SU-DHL-6 (cell line): Measurements from ENCODE around the gene CD34.

Source experiments
- H2AFZ ChIP-seq: fragments of 200-600 bp; sonication (generic); 2 replicates; pipeline ENCODE4 v1.6.1; 2014; ENCODE audit warnings: low read depth, mild to moderate bottlenecking, moderate library complexity, mixed read lengths, antibody characterized with exemption, low read length; ENCODE audit not compliant: severe bottlenecking
- H3F3A ChIP-seq: fragments of 200-600 bp; shearing (Covaris generic); 2 replicates; pipeline ENCODE4 v1.6.0; 2016; ENCODE audit warnings: antibody characterized with exemption, mild to moderate bottlenecking; ENCODE audit not compliant: insufficient read depth
- H3K27ac ChIP-seq: fragments of 200-600 bp; sonication (generic); 2 replicates; pipeline ENCODE4 v1.5.1; 2016; ENCODE audit warnings: low read depth, mild to moderate bottlenecking, low read length, moderate library complexity, mixed read lengths
- H3K27me3 ChIP-seq: fragments of 200-600 bp; sonication (generic), shearing (Covaris generic); 2 replicates; pipeline ENCODE4 v1.6.0; 2014; ENCODE audit warnings: mild to moderate bottlenecking, low read length
- H3K36me3 ChIP-seq: fragments of 200-600 bp; sonication (generic); 2 replicates; pipeline ENCODE4 v1.6.1; 2014; ENCODE audit warnings: mild to moderate bottlenecking, low read length, mixed read lengths
- H3K4me2 ChIP-seq: fragments of 300-600, 200-600 bp; shearing (Covaris generic), sonication (generic); 2 replicates; pipeline ENCODE4 v1.6.0; 2014; ENCODE audit warnings: low read length, low read depth, mild to moderate bottlenecking; ENCODE audit not compliant: poor library complexity, severe bottlenecking
- H3K4me3 ChIP-seq: fragments of 200-600 bp; sonication (generic); 2 replicates; pipeline ENCODE4 v1.5.1; 2014; ENCODE audit warnings: antibody characterized with exemption, low read length, mild to moderate bottlenecking, mixed read lengths; ENCODE audit not compliant: insufficient read depth, poor library complexity, severe bottlenecking
- H3K79me2 ChIP-seq: fragments of 200-600 bp; sonication (generic); 2 replicates; pipeline ENCODE4 v1.6.1; 2014; ENCODE audit warnings: mild to moderate bottlenecking, low read length, moderate library complexity; ENCODE audit not compliant: insufficient read depth
- H3K9ac ChIP-seq: fragments of 200-600 bp; sonication (generic); 2 replicates; pipeline ENCODE4 v1.7.0; 2014; ENCODE audit warnings: mild to moderate bottlenecking, low read length
- H3K9me2 ChIP-seq: fragments of 200-600 bp; sonication (generic); replicated peaks from 2 replicates; pipeline ENCODE4 v1.6.1; 2014; ENCODE audit warnings: low read length; ENCODE audit not compliant: insufficient read depth
- H3K9me3 ChIP-seq: fragments of 200-600 bp; sonication (generic); 2 replicates; pipeline ENCODE4 v1.6.1; 2014; ENCODE audit warnings: low read length, mixed read lengths; ENCODE audit not compliant: insufficient read depth
- H4K20me1 ChIP-seq: fragments of 200-600 bp; sonication (generic); 2 replicates; pipeline ENCODE4 v1.6.1; 2014; ENCODE audit warnings: low read depth, mild to moderate bottlenecking, antibody characterized with exemption, low read length, moderate library complexity, mixed read lengths
- CTCF ChIP-seq: fragments of 200-600 bp; sonication (generic); IDR thresholded peaks from one replicate; pipeline ENCODE4 v1.5.1; 2017; ENCODE audit warnings: antibody characterized with exemption, mild to moderate bottlenecking, low read length, moderate library complexity; ENCODE audit not compliant: insufficient read depth, poor library complexity, severe bottlenecking
- EZH2phosphoT487 ChIP-seq: fragments of 200-600 bp; sonication (generic), shearing (Covaris generic); conservative IDR thresholded peaks from 2 replicates; pipeline ENCODE4 v1.6.1; 2018; ENCODE audit warnings: mild to moderate bottlenecking, antibody characterized with exemption, low read length, moderate library complexity, mixed read lengths

The CD34 gene

GRCh38 chr1:207920444-207921021 is 9.6 kb upstream of the CD34 start:
- Histone ChIP-seq H4K20me1 (no peaks in the 10 kb centered on the region), H3K9ac (no peak overlapping the region), H2AFZ (no peak overlapping the region), H3K9me2 (no peaks in the 10 kb centered on the region), H3K27ac (no peak overlapping the region), H3K36me3 (no peaks in the 10 kb centered on the region), H3F3A (no peaks in the 10 kb centered on the region), H3K79me2 (no peaks in the 10 kb centered on the region), H3K27me3 (no peaks in the 10 kb centered on the region), H3K9me3 (no peaks in the 10 kb centered on the region), H3K4me3 (no peak overlapping the region), H3K4me2 (no peak overlapping the region)
- TF ChIP-seq CTCF (no peak), EZH2phosphoT487 (no peak)

- Histone ChIP-seq H2AFZ (no peak overlapping the region), H3K27ac (no peak overlapping the region), H3K27me3 (no peaks in the 10 kb centered on the region), H3K9me2 (no peaks in the 10 kb centered on the region), H3K79me2 (no peaks in the 10 kb centered on the region), H3F3A (no peaks in the 10 kb centered on the region), H3K36me3 (no peaks in the 10 kb centered on the region), H3K4me3 (no peak overlapping the region), H3K9me3 (no peaks in the 10 kb centered on the region), H3K4me2 (no peak overlapping the region), H4K20me1 (no peaks in the 10 kb centered on the region), H3K9ac (no peak overlapping the region)
- TF ChIP-seq CTCF (no peak), EZH2phosphoT487 (no peak)
These were observed 8.7 kb upstream of the CD34 start for GRCh38 chr1:207919523-207920170.

GRCh38 chr1:207918581-207918980 is 7.7 kb upstream of the CD34 start:
- H3K4me2 ChIP-seq = no peak overlapping the region
- no peak overlapping the region for H2AFZ ChIP-seq
- no peak overlapping the region for H3K4me3 ChIP-seq
- no peaks in the 10 kb centered on the region for H3K36me3 ChIP-seq
- H3K27ac ChIP-seq = no peak overlapping the region
- no peaks in the 10 kb centered on the region for H3K9me3 ChIP-seq
- no peaks in the 10 kb centered on the region for H3F3A ChIP-seq
- H3K9ac ChIP-seq = no peak overlapping the region
- H3K79me2 ChIP-seq = no peaks in the 10 kb centered on the region
- H3K9me2 ChIP-seq = no peaks in the 10 kb centered on the region
- no peaks in the 10 kb centered on the region for H3K27me3 ChIP-seq
- no peaks in the 10 kb centered on the region for H4K20me1 ChIP-seq
- TF ChIP-seq EZH2phosphoT487 (no peak), CTCF (no peak)
